K562 (cell line): ENCODE results near the gene UFC1. TPM values are rescaled to one million over a fixed set of nuclear protein-coding genes. Genes with fewer than 3 reads are reported as not detected.

Source experiments
- ARHGAP35 ChIP-seq: fragments of 450-650 bp; IDR thresholded peaks from 2 replicates; pipeline ENCODE4 v1.6.1; 2018; ENCODE audit not compliant: partially characterized antibody
- BMI1 ChIP-seq: fragments of 150-350 bp; IDR thresholded peaks from 2 replicates; pipeline ENCODE4 v1.6.1; 2014; ENCODE audit warnings: low read length
- EGR1 ChIP-seq: fragments of 450-650 bp; conservative IDR thresholded peaks from 2 replicates; pipeline ENCODE4 v1.6.1; 2017; ENCODE audit warnings: mild to moderate bottlenecking
- FOS ChIP-seq: IDR thresholded peaks from 3 replicates; pipeline ENCODE4 v1.6.1; 2011; ENCODE audit not compliant: insufficient read length; ENCODE audit errors: extremely low read depth
- GTF2E2 ChIP-seq: fragments of 200-800 bp; sonication (Bioruptor generic); IDR thresholded peaks from 2 replicates; pipeline ENCODE4 v1.6.1; 2016; ENCODE audit warnings: missing genetic modification characterization, missing compliant biosample characterization
- GTF2F1 ChIP-seq: IDR thresholded peaks from 2 replicates; pipeline ENCODE4 v1.6.1; 2011; ENCODE audit warnings: low read depth, low read length, improper control_type of control experiment
- HSF4 ChIP-seq: fragments of 250-450 bp; sonication (Bioruptor Pico); IDR thresholded peaks from 2 replicates; pipeline ENCODE4 v2.1.2; 2022; ENCODE audit warnings: mild to moderate bottlenecking, moderate library complexity, borderline replicate concordance
- JUND ChIP-seq, 2 experiments: IDR thresholded peaks; 2 replicates in 1 of 2; 3 replicates in 1 of 2; pipeline ENCODE4 v1.6.1; 2011; ENCODE audit warnings: borderline replicate concordance in 2 of 2, low read depth in 2 of 2, low read length in 2 of 2, improper control_type of control experiment in 1 of 2, missing biosample characterization in 1 of 2, missing genetic modification characterization in 1 of 2, missing genetic modification reagents in 1 of 2
- KDM4B ChIP-seq, 2 experiments: fragments of 450-650 bp in 1 of 2; sonication (generic) in 1 of 2; IDR thresholded peaks; 2 replicates each; pipeline ENCODE4 v1.6.1; 2016 to 2017; ENCODE audit warnings: borderline replicate concordance in 2 of 2, antibody characterized with exemption in 1 of 2, low read depth in 1 of 2, mild to moderate bottlenecking in 1 of 2
- KHSRP ChIP-seq: fragments of 450-650 bp; IDR thresholded peaks from 2 replicates; pipeline ENCODE4 v1.6.1; 2017
- L3MBTL2 ChIP-seq: fragments of 450-650 bp; IDR thresholded peaks from 2 replicates; pipeline ENCODE4 v1.6.1; 2016; ENCODE audit warnings: mild to moderate bottlenecking, moderate library complexity
- NR1H2 ChIP-seq: sonication (generic); formaldehyde crosslinking; IDR thresholded peaks from 2 replicates; pipeline ENCODE4 v1.4.0; 2020; ENCODE audit warnings: mild to moderate bottlenecking, missing genetic modification reagents
- PATZ1 ChIP-seq: fragments of 250-450 bp; sonication (Bioruptor Pico); IDR thresholded peaks from 2 replicates; pipeline ENCODE4 v1.5.0; 2020; ENCODE audit warnings: mild to moderate bottlenecking, borderline replicate concordance
- PREB ChIP-seq: sonication (generic); formaldehyde crosslinking; IDR thresholded peaks from 2 replicates; pipeline ENCODE4 v1.8.1; 2023; ENCODE audit warnings: mild to moderate bottlenecking, missing genetic modification reagents
- SMARCE1 ChIP-seq: fragments of 450-650 bp; IDR thresholded peaks from 2 replicates; pipeline ENCODE4 v1.7.1; 2016; ENCODE audit warnings: mild to moderate bottlenecking
- ZNF282 ChIP-seq: sonication (generic); formaldehyde crosslinking; IDR thresholded peaks from 2 replicates; pipeline ENCODE4 v1.8.1; 2023; ENCODE audit warnings: missing genetic modification reagents
- ZNF311 ChIP-seq: fragments of 250-450 bp; sonication (Bioruptor Pico); IDR thresholded peaks from 2 replicates; pipeline ENCODE4 v1.4.0; 2020; ENCODE audit warnings: mild to moderate bottlenecking, moderate library complexity
- ZNF717 ChIP-seq: fragments of 250-450 bp; sonication (Bioruptor Pico); IDR thresholded peaks from 2 replicates; pipeline ENCODE4 v1.5.0; 2021
- polyA plus RNA-seq, 8 experiments: library from polyadenylated mRNA; depleted of rRNA in 4 of 8; stranded (reverse) in 5 of 8; unstranded in 3 of 8; fragments of >200 nt; fragmentation: Nextera tagmentation in 2 of 8; fragmentation: Illumina TruSeq in 1 of 8; extraction: Ambion mirVana in 2 of 8; extraction: Trizol in 1 of 8; gene quantifications; 2 replicates each; pipeline versions ENCODE4 v1.2.1 to v1.2.3, GENCODE V29; 2011 to 2014; ENCODE audit warnings: inconsistent platforms in 1 of 8, missing spikeins in 1 of 8
- total RNA-seq, 7 experiments: library from RNA; depleted of rRNA in 6 of 7; stranded (reverse); fragments of >200 nt in 6 of 7; fragmentation: Illumina TruSeq in 2 of 7; extraction: Trizol in 2 of 7; gene quantifications; 2 replicates each; pipeline versions ENCODE4 v1.2.1 to v1.2.3, GENCODE V29; 2011 to 2021; ENCODE audit warnings: low replicate concordance in 1 of 7
- TF ChIP-seq, protein P1 (sequence below): sonication (generic); formaldehyde crosslinking; IDR thresholded peaks from 2 replicates; pipeline ENCODE4 v1.8.1; 2022; ENCODE audit warnings: missing genetic modification reagents
- TF ChIP-seq, protein P2 (sequence below): fragments of 450-650 bp; IDR thresholded peaks from 2 replicates; pipeline ENCODE4 v1.6.1; 2016; ENCODE audit warnings: mild to moderate bottlenecking

UFC1 gene
- total and polyA plus RNA-seq, 9 of the 15 experiments (the other 6 are each of a cell fraction or from before 2014, with no cell fraction given): 92.8 to 220 (median 161) TPM

- TF ChIP-seq PREB (CRISPR knock-in tag) (no peak), SMARCE1 (no peak; the same call in none of the 2 replicates), ZNF282 (CRISPR knock-in tag) (no peak), NR1H2 (CRISPR knock-in tag) (0 out of 2 replicates have a peak, but pooled peaks have one; percentile 78), L3MBTL2 (no peak; the same call in 1 of the 2 replicates), GTF2F1 (no peak), FOS (no peak), PATZ1 (no peak), ZNF311 (CRISPR knock-in tag) (no peak), EGR1 (0 out of 2 replicates have a peak, but pooled peaks have one; percentile 19), GTF2E2 (tag) (peak; percentile 40; the same call in 1 of the 2 replicates), HSF4 (no peak), ARHGAP35 (no peak), ZNF717 (CRISPR knock-in tag) (no peak), JUND (IDR thresholded peaks at IDR 0.05; ENCODE audit: borderline replicate concordance, low read depth, low read length) (no peak), JUND (tag; IDR thresholded peaks at IDR 0.05; ENCODE audit: borderline replicate concordance, low read depth, low read length) (no peak), KDM4B (IDR thresholded peaks at IDR 0.05; ENCODE audit: borderline replicate concordance in 2 of 2, low read depth in 1 of 2) (peak in 1 of 2 experiments; percentile 6; a peak in 1 of 4 replicates), KHSRP (no peak), BMI1 (no peak)
- TF ChIP-seq, protein P1, sequence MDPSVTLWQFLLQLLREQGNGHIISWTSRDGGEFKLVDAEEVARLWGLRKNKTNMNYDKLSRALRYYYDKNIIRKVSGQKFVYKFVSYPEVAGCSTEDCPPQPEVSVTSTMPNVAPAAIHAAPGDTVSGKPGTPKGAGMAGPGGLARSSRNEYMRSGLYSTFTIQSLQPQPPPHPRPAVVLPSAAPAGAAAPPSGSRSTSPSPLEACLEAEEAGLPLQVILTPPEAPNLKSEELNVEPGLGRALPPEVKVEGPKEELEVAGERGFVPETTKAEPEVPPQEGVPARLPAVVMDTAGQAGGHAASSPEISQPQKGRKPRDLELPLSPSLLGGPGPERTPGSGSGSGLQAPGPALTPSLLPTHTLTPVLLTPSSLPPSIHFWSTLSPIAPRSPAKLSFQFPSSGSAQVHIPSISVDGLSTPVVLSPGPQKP (CRISPR knock-in tag): no peak
- TF ChIP-seq, protein P2, sequence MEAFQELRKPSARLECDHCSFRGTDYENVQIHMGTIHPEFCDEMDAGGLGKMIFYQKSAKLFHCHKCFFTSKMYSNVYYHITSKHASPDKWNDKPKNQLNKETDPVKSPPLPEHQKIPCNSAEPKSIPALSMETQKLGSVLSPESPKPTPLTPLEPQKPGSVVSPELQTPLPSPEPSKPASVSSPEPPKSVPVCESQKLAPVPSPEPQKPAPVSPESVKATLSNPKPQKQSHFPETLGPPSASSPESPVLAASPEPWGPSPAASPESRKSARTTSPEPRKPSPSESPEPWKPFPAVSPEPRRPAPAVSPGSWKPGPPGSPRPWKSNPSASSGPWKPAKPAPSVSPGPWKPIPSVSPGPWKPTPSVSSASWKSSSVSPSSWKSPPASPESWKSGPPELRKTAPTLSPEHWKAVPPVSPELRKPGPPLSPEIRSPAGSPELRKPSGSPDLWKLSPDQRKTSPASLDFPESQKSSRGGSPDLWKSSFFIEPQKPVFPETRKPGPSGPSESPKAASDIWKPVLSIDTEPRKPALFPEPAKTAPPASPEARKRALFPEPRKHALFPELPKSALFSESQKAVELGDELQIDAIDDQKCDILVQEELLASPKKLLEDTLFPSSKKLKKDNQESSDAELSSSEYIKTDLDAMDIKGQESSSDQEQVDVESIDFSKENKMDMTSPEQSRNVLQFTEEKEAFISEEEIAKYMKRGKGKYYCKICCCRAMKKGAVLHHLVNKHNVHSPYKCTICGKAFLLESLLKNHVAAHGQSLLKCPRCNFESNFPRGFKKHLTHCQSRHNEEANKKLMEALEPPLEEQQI: no peak
Observed at GRCh38 chr1:161166669-161167548, 13.1 kb downstream of the UFC1 start (continued).
